GM21619 (cell line): ENCODE measurements around the gene NAV2.

Experiments used
- ATAC-seq: cut with Tn5 transposase; IDR thresholded peaks from one replicate; pipeline ENCODE4 v1.9.1; 2021; ENCODE audit not compliant: unreplicated experiment

NAV2 gene

GRCh38 chr11:20047769-20048154 lies 335.1 kb downstream of the NAV2 start:
- no peak for ATAC-seq

DNA sequence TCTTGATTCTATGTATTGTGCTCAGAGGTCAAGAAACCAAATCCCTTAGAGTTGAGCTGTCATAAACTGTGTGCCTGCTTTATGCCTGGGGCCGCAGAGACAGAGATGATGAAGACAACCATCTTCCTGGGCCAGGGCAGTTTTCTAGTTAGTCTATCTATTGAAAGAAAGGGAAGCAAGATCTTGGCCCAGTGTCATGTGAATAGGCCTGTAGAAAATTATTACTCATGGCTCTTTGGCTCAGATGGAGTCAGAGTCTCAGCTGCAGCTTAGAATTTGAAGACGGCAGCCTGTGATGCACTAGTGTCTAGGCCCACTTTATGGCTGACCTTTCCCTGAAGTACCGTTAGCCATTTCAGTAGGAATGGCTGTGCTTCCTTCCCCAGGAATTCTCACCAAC lies 335.6 kb downstream of the NAV2 start:
- no peak for ATAC-seq

- no peak for ATAC-seq
These were observed 336.1 kb downstream of the NAV2 start for GRCh38 chr11:20048707-20049106.

GRCh38 chr11:20049231-20049630 lies 336.6 kb downstream of the NAV2 start:
- no peak for ATAC-seq

DNA sequence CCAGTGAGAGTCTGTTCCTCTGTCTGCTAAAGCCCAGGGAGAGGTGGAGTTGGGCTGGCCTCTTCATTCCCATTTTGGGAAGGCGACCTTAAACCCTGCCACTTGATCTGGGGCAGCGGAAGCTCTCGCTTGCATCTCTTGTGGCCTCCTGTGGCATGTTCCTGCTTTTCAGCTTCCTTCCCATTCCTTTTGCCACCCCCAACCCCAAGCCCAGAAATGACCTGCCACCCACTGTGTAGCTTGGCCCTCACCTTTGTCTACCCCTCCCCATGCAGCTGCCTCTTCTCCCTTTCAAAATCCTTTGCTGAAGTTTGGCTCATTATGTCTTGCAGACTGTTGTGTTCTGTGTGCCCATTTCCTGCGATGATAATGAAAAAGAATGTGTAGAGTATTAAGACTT lies 337.4 kb downstream of the NAV2 start:
- no peak for ATAC-seq

DNA sequence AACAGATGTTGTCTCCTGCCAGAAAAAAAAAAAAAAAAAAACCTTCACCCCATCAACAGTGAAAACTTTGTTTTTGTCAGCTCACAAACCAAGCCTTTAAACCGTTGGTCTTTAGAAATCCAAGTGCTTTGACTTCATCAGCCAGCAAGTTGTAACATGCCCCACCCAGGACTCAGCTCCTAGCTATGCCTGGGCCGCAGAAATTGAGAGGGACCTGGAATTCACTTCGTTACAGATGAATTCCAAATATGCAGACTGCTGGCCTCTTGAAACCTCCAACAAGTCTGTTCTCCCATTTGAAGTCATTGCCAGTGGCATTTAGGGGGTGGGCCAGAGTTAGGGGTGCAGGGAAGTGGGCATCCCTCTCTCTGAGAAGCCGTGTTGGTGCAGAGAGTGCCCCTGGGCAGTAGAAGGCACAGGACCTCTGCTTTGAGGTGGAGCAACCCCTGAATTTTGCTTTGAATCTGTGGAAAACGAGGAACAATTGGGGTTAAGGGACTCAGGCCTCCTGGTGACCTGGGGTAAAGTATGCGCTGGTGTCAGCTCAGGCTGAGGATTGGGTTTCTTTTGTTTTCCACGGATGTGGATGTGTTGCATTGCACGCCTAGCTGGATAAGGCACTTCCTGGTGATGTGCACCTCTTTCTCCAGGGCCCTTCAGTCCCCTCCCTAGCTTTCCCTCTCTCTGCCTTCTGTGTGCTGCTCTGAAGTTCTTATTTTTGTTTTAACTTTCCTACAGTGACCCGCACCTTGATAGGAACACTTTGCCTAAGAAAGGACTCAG lies 338.1 kb downstream of the NAV2 start:
- no peak for ATAC-seq

DNA sequence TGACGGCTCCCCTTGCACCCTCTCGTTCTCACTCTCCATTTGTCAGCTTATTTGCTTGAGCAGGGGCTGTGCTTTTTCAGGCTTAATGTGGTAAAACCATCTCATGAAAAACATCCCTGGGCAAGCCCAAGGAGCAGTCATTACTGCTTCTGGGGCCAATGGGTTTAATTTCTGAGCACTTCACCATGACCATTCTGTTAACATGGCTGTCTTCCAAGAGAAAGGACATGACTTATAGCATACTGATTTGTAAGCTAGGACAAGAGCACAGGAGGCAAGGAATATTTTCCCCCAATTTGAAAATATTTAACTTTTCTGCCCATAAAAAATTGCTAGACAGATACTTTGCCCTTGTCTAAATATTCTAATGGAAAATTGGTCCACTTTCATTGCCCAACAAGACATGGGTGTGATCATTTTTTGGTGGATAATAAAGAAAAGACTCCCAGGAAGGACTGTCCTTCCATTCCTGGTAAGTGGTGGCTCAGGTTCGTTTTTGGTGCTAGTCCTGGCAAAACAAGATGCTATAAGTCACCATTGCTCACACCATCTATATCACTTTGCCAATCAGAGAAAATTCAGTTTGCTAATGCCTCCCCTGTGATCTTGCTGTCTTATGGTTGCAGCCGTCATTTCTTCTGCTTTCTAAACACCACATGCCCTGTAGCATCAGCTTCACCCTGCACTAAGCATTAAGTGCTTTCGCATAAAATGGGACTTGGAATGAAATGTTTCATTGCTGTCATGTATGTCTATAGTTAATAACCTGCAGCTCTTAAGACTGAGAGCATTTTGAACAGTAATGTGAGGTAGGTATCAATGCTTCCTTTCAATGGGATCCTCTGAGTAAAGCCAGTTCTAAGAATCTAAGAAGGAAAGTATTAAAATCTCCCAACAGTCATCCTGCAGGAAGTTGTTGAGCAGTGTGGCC lies 339.1 kb downstream of the NAV2 start:
- ATAC-seq, result no peak

DNA sequence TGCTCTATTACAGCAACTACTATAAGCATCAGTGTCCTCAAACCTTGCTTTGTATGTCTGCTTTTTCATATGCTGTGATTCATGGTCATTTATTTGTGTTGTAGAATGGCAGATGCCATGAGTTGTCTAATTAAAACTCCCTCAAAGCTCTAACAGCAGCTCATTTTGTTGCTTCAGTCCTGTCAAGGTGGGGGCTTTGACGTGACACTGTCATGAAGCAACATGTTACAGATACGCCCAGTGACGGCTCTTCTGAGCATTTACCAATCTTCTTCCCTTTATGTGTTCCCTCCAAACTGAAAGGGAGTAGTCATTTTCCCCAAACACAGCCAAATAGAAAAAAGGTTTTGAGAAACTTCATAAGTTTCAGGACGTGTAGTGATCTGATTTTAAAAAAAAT lies 340.9 kb downstream of the NAV2 start:
- no peak for ATAC-seq

- no peak for ATAC-seq
These were observed 341.9 kb downstream of the NAV2 start for GRCh38 chr11:20054584-20054983.

DNA sequence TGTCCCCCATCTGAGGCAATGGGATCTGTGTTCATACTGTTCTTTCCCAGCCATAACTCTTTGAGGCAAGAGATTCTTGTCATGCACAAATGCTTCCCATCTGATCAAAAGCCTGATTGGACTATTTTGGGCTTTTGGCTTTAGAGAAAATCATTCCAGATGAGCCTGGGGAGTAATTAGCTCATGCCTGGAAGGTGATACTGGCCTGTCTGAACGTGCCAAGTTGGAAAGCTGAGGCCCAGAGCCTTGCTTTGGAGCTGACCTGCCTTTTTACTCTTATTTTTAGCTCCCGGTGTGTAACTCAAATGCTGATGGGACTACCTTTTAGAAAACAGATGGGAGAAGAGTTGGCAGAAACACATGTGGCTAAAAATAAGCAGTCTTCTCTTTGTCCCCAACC lies 342.7 kb downstream of the NAV2 start:
- ATAC-seq, result no peak

GRCh38 chr11:20056109-20056949 lies 343.7 kb downstream of the NAV2 start:
- no peak for ATAC-seq

DNA sequence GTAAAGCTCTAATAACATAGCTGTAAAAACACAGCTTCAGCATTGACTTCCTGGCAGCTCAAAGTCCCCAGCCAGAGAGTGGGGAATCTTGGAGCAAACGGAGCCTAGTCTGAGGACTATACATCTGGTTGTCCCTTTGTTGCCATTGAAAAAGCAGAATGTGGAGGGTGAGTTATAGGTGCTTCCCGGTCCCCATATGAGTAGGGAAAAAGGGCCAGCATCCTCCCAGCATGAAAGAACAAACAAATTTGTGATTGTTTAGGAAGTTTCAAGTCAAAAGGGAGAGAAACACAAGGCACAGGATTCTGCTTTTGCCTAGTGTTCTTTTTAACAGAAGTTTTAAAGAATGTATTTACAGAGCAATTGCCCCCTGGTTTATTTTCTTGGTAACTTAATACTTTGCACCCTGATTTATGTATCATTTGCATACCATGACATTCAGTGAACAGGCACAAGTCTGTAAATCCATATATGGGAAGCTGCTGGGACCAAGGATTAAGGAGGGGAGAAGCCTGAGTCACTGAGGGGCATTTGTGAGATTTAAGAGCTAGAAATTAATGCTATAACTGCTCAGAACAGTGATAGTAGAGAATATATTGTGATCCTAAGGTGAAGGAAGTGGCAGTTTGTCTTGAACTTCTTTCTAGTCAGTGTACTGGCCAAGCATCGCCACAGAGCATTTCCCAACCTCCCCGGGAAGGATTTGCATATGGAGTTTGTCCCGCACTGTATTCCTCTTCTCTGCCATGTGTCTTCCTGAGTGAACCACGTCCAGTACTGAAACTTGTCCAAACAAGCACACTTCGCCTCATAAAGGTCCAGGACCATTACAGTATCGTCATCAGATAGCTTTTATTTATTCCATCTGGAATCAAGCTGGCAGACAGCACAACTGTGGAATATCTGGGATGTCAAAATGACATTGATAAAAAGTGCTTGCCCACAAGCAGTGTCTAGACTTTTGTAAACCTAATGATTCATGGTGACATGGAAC lies 344.6 kb downstream of the NAV2 start:
- ATAC-seq, result no peak

- ATAC-seq, result no peak
These were observed 346.3 kb downstream of the NAV2 start for GRCh38 chr11:20058749-20059458.

- no peak for ATAC-seq
These were observed 347.0 kb downstream of the NAV2 start for GRCh38 chr11:20059587-20060021.

DNA sequence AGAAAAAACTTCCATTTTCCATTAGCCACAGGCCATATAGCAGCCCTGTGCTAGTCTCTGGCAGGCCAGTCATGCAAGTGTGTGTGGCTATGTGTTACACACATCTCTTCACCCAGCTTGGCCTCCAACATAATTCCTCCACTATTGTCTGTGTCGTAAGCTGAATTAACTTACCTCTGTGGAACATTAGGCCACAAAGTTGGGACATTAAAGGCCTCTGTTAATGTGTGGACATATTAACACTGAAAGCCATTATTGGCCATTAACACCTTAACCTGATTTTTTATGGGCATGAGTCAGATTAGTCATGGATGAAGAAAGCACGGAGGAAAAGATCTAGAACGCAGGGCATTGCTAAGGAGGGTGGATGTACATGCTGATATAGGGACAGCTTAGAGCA lies 347.5 kb downstream of the NAV2 start:
- ATAC-seq, result no peak

GRCh38 chr11:20060647-20061205 lies 348.1 kb downstream of the NAV2 start:
- no peak for ATAC-seq

GRCh38 chr11:20061776-20062175 lies 349.1 kb downstream of the NAV2 start:
- ATAC-seq, result no peak

DNA sequence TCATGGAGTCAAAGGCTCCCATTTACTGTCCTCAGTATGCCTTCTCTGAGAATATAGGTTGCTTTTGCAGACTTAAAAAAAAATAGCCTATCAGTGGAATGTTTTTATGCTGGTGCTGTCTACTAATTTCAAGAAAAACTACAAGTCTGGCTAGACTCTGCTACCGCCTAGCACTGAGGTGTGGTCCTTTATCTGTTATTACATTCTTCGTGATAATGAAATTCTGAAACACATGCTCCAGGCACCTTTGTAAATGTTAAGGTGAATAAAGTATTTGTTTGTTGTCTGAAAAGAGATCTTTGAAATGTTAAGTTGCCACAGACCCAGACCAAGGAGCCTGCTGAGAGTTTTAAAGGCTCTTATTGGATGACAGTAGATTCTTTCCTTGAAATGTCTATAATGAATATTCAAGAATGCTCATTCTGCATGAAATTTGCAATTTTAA lies 352.3 kb downstream of the NAV2 start:
- ATAC-seq, result no peak

GRCh38 chr11:20065406-20065805 lies 352.8 kb downstream of the NAV2 start:
- ATAC-seq, result no peak
